HS-5 (cell line): ENCODE data around the gene PRPF8.
"Not testable (repeated sequence)": the region's sequence is repeated elsewhere in the genome, so short reads cannot be mapped to it uniquely, and the experiment has no call there.

Experiments used
- DNase-seq: peaks from one replicate; pipeline ENCODE4 v3.0.0-alpha.2; 2012; ENCODE audit warnings: low read depth

PRPF8 gene

DNA sequence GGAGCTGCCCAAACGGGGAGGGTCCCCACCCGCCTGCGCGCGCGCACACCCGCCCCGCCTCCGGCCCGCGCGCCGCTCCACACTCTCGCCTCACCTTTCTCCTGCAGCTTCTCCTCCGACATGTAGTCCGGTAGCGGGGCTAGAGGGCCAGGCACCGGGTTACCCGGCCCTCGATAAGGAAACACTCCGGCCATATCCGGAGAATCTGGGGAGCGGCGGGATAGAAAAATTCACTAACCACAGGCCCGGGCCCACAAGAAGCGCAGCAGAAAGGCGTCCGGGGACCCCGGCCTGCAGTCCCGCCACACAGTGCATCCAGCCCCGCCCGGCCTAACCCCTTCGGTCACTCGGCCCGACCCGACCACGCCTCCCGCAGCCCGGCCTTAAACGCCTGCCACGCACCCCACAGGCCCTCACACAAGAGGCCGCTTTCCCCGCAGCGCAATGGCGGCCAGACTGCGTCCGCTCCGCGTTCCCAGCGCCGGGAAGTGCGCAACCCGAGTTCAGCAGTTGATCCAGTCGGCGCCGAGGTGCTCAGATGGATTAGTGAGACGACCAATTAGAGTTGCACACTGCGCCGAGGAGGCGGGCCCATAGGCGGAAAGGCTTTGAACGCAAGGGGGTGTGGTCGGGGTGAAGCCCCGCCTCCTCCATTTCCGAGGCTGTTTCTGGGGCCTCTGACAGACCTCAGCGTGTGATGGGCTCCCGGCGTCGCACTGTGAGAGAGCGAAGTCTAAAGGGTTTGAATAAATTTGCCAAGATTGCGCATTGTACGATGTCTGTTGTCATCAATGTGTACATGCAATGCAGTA is at the start of gene PRPF8:
PRPF8 (minus strand) TSS at position 490 of the 812 bp plus-strand sequence; CDS start at position 194, 296 bp downstream.
- peak; percentile 92 for DNase-seq

DNA sequence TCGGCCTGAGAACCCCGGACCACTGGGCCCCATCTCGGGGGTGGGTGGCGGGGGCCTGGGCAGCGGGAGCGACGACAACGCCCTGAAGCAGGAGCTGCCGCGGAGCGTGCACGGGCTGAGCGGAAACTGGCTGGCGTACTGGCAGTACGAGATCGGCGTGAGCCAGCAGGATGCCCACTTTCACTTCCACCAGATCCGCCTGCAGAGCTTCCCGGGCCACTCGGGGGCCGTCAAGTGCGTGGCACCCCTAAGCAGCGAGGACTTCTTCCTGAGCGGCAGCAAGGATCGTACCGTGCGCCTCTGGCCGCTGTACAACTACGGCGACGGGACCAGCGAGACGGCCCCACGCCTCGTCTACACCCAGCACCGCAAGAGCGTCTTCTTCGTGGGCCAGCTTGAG is 49.1 kb upstream of the PRPF8 start:
- DNase-seq = no peak

DNA sequence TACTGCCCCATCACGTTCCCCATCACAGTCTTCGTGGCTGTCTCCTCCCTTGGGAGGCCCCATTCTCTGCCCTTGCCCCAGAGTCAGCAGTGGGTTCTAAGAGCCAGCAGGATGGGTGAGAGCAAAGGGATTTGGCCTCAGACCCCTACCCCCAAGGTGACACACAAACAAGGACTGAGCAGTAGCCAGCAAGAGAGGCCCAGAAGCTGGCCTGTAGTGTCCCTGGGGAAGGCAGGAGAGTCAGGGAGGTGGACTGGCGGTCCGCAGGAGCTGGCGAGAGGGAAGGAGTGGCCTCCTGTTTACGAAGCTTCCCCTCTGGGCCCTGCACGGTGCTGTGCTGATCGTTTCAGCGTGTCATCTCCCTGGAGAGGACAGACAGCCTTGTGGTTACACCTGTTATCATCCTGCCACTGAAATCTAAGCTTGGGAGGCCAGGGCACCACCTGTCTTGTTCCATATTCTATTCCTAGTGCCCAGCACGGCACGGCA is 48.2 kb upstream of the PRPF8 start:
- DNase-seq = no peak

DNA sequence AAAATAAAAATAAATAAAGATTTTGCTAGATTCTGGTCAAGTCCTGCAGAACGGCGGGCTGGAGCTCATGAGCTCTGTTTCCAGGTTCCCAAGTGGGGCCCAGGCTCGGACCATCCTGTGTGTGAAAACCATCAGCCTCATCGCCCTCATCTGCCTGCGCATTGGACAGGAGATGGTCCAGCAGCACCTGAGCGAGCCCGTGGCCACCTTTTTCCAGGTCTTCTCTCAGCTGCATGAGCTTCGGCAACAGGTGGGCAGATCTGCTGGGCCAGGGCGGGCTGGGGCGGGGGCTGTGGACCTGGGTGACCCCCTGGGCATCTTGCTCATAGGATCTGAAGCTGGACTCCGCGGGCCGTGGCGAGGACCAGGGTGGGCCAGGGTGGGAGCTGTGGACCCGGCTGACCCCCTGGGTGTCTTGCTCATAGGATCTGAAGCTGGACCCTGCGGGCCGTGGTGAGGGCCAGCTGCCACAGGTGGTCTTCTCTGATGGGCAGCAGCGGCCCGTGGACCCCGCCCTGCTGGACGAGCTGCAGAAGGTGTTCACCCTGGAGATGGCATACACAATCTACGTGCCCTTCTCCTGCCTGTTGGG is 47.7 kb upstream of the PRPF8 start:
- no peak for DNase-seq

DNA sequence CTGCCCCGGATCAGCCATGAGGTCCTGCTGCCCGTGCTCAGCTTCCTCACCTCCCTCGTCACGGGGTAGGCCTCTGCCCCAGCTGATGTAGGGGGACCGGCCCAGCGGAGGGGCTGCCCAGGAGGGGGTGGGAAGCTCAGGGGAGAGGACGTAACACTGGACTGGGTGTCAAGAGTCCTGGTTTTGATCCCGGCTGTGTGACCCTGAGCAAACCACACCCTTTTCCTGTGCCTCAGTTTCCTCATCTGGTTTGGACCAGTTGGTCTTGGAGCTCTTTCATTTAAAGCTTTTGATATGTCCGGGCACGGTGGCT is 46.5 kb upstream of the PRPF8 start:
- no peak for DNase-seq

DNA sequence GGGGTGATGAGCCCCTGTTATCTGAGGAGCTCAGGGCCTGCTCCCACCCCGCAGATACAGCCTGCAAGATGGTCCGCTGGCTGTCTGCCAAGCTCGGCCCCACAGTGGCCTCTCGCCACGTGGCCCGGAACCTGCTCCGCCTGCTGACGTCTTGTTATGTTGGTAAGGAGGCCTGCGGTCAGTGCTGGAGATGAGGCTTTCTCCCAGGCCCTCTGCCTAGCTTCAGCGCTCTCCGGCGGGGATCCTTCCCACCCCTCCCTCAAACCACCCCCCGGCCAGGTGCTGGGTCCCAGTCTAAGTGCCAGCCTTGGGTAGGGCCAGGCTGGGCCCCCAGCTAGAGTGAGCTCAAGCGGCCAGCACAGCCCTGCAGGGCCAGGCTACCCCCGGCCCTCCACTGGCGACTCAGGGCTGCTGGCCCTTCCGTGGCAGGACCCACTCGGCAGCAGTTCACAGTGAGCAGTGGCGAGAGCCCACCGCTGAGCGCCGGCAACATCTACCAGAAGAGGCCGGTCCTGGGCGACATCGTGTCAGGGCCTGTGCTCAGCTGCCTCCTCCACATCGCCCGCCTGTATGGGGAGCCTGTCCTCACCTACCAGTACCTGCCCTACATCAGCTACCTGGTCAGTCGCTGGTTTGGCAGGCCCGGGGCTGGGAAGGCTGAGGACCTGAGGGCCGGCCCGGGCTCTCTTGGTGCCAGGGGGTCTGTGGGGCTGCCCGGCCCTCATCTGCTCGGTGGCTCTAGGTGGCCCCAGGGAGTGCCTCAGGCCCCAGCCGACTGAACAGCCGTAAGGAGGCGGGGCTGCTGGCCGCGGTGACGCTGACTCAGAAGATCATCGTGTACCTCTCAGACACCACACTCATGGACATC is 45.9 kb upstream of the PRPF8 start:
- no peak for DNase-seq

DNA sequence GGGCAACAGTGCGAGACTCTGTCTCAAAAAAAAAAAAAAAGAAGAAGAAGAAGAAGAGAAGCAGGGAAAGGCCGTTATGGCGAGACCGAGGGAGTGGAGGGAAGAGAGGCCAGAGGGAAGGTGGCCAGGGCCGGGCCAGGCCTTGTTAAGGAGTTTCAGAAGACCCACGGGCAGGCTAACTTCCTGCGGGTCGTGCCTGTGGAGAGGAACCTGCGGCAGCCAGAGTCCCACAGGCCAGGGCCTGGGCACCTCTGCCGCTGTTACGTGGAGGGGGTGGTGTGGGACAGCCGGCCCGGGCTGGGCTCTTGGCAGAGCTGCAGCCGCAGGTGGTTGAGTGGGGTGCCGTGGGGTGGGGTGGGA is 45.3 kb upstream of the PRPF8 start:
- DNase-seq = no peak

DNA sequence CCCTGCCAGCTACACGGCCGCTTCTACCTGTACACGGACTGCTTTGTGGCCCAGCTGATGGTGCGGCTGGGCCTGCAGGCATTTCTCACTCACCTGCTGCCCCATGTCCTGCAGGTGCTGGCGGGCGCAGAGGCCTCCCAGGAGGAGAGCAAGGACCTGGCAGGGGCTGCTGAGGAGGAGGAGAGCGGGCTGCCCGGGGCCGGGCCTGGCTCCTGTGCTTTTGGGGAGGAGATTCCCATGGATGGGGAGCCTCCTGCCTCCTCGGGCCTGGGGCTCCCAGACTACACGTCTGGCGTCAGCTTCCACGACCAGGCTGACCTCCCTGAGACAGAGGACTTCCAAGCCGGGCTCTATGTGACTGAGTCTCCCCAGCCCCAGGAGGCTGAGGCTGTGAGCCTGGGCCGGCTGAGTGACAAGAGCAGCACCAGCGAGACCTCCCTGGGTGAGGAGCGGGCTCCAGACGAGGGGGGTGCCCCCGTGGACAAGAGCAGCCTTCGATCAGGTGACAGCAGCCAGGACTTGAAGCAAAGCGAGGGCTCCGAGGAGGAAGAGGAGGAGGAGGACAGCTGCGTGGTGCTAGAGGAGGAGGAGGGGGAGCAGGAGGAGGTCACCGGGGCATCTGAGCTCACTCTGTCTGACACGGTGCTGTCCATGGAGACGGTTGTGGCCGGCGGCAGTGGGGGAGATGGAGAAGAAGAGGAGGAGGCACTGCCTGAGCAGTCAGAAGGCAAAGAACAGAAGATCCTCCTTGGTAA is 43.4 kb upstream of the PRPF8 start:
- no peak for DNase-seq

DNA sequence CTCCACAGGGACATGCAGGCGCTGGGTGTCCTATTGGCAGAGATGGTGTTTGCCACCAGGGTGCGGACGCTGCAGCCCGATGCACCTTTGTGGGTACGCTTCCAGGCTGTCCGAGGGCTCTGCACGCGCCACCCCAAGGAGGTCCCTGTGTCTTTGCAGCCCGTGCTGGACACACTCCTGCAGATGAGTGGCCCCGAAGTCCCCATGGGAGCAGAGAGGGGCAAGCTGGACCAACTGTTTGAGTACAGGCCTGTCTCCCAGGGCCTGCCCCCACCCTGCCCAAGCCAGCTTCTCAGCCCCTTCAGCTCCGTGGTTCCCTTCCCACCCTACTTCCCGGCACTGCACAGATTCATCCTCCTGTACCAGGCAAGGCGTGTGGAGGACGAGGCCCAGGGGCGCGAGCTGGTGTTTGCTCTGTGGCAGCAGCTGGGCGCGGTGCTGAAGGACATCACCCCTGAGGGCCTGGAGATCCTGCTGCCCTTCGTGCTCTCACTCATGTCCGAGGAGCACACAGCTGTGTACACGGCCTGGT is 42.7 kb upstream of the PRPF8 start:
- DNase-seq = no peak

DNA sequence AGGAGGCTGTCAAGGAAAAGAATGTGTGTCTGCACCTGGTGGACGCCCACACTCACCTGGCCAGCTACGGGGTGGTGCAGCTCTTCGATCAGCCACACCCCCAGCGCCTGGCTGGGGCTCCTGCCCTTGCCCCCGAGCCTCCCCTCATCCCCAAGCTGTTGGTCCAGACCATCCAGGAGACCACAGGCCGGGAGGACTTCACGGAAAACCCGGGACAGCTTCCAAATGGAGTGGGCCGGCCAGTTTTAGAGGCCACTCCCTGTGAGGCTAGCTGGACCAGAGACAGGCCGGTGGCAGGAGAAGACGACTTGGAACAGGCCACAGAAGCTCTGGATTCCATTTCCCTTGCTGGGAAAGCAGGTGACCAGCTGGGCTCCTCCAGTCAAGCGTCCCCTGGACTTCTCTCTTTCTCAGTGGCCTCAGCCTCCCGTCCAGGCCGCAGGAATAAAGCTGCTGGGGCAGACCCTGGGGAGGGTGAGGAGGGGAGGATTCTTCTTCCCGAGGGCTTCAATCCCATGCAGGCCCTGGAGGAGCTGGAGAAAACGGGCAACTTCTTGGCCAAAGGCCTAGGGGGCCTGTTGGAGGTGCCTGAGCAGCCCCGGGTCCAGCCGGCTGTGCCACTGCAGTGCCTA is 42.1 kb upstream of the PRPF8 start:
- DNase-seq = no peak

DNA sequence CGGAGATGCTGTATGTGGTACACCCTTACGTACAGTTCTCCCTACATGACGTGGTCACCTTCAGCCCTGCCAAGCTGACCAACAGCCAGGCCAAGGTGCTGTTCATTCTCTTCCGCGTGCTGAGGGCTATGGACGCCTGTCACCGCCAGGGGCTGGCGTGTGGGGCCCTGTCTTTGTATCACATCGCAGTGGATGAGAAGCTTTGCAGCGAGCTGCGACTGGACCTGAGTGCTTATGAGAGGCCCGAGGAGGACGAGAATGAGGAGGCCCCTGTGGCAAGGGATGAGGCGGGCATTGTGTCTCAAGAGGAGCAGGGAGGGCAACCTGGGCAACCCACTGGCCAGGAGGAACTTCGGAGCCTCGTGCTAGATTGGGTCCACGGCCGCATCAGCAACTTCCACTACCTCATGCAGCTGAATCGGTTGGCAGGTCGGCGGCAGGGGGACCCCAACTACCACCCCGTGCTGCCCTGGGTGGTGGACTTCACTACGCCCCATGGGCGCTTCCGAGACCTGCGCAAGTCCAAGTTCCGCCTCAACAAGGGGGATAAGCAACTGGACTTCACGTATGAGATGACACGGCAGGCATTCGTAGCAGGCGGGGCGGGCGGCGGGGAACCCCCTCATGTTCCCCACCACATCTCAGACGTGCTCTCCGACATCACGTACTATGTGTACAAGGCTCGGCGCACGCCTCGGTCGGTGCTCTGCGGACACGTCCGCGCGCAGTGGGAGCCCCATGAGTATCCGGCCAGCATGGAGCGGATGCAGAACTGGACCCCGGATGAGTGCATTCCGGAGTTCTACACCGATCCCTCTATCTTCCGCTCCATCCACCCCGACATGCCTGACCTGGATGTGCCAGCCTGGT is 41.2 kb upstream of the PRPF8 start:
- no peak for DNase-seq

DNA sequence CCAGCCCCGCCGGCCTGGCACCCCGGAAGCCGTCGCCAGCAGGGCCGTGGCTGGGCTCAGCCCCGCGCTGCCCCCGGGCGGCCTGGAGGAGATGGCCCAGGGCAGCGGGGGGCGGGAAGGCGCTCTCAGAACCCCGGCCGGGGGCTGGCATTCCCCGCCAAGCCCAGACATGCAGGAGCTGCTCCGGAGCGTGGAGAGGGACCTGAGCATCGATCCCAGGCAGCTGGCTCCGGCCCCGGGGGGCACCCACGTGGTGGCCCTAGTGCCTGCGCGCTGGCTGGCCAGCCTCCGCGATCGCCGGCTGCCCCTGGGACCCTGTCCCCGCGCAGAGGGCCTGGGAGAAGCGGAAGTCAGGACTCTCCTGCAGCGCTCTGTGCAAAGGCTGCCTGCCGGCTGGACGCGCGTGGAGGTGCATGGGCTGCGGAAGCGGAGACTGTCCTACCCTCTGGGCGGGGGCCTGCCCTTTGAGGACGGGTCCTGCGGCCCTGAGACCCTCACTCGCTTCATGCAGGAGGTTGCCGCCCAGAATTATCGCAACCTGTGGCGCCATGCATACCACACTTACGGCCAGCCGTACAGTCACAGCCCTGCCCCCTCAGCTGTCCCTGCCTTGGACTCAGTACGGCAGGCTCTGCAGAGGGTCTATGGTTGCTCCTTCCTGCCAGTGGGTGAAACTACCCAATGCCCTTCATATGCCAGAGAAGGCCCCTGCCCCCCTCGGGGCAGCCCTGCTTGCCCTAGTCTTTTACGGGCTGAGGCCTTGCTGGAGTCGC is 40.4 kb upstream of the PRPF8 start:
- DNase-seq = no peak

DNA sequence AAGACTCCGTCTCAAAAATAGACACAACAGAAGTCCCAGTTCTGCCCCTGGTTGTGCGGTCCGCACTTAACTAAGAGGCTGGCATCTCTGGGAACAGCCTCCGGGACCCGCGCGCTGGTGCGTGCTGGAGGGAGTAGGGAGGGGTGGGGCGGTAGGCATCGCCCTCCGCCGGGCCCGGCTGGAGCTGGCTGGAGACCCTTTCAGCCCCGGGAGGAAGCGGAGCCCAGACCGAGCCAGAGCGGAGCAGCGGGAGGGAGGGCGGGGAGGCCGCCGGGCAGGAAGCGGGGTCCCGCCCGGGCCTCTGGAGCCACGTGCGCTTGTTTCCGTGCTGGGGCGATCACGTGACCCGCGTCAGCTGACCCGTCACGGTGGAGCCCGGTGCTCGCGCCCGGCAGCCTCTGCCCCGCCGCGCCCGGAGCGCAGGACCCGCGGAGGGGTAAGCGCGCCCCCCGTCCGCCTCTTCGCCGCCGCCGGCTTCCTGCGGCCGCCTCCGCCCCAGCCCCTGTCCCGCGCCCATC is 39.7 kb upstream of the PRPF8 start, which contains the start of gene WDR81:
WDR81 (plus strand) TSS at position 354 of the 518 bp plus-strand sequence. CDS start 256 bp downstream, outside the sequence.
- no peak for DNase-seq

DNA sequence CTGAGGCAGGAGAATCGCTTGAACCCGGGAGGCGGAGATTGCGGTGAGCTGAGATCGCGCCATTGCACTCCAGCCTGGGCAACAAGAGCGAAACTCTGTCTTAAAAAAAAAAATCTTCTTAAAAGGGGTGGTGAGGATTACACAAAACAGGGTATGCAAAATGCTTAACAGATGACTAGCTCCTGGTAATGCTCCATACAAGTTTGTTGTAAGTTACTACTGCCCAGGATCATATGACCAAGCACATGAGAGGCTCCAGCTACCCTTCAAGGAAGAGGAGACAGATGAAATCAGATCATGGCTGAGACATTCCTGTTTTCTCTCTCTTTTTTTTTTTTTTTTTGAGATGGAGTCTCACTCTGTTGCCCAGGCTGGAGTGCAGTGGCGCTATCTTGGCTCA is 37.4 kb upstream of the PRPF8 start:
- not testable (repeated sequence) for DNase-seq

DNA sequence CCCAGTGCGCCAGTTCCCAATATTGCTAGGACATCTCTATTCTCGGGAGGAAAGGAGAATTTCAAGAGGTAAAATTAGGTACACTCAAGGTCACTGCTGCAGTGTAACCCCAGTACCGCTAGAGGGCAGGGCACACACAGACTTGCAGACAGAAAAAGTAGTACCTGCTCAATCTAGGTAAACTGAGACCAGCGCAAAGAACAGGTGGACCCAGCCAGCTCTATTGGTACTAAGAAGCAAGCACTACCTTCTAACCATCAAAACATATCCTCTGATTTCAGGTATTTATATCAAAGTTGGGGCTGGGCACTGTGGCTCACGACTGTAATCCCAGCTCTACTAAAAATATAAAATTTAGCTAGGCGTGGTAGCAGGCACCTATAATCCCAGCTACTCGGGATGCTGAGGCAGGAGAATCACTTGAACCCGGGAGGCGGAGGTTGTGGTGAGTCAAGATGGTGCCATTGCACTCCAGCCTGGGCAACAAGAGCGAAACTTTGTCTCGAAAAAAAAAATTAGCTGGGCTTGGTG is 36.3 kb upstream of the PRPF8 start:
- no peak for DNase-seq

DNA sequence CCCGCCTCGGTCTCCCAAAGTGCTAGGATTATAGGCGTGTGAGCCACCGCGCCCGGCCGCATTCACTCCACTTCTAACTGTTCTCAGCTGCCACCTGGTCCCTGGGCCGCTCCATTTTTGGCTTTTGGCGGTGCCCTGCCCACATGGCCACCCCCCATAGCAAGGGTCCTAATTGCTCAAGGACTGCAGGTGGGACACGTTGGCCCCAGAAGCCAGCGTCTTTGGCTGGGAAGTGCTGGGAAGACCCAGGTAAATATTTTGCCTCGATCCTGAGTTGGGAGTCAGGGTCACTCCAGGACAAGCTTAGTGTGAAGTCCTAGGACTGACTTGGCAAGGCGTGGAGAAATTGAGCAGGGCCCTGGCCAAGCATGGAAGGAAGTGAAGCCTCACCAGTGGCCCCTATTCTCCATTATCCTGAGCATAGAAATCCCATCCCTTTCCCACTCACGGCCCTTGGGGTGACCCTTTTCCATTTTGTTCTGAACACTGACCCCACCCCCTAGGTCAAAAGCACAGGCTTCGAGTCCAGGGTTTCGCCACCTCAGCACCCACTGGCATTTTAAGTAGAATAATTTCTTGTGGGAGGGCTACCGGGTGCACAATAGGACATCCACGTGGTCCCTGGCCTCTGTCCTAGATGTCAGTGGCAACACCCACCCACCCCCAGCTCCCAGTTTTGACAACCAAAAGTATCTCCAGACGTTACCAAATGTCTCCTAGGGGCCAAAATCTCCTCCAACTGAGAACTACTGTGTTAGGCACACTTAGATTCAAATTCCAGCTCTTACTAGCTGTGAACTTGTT is 33.9 kb upstream of the PRPF8 start:
- DNase-seq = no peak

DNA sequence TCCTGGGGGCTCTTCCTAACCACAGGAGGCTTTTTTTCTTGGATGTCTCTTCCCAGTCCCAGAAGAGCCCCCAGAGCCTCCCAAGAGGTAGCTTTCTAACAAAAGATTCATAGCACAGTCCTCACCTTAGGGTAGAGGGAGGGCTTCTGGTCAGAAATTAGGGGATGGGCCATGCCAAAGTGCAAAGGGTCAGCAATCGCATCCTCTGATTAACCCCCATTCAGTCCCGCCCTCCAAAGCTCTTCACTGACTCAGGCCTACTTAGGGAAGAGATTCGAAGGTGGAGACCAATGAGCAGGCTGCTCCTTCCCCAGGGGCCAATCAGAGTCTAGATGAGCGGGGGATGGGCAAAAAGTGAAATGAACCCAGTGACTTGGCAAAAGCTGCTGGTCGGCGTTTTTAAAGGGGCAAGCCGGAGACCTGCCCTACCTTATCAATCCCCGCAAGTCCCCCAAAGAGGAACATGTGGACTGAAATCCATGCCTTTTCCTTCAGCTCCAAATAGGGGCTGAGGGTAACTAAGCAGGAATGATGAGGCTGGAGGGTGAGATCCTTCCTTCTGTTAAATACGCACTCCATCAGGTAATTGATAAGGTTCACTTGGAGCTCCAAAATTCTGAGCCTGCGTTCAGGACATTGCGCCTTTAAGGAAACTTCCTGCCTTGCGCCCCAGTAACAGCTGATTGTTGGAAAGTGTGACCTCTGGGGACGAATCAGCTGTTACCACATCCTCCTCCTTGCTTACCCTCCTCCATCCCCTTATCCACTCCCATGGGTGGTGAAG is 32.4 kb upstream of the PRPF8 start:
- peak; percentile 99 for DNase-seq
